Trophoblast cell (in vitro differentiated cells and primary cell): ENCODE data around the gene RAPGEF1.

Experiments
- DNase-seq, 2 donors: peaks; one replicate each; pipeline ENCODE4 v3.0.0-alpha.2; 2016
- H2AFZ ChIP-seq: 2 replicates; pipeline ENCODE4 v1.6.1; 2013; ENCODE audit warnings: low read length, moderate library complexity, mild to moderate bottlenecking; ENCODE audit not compliant: insufficient read depth, poor library complexity
- H2AK5ac ChIP-seq: 2 replicates; pipeline ENCODE4 v1.6.1; 2013; ENCODE audit warnings: mild to moderate bottlenecking, low read length
- H2BK120ac ChIP-seq: 2 replicates; pipeline ENCODE4 v1.6.1; 2013; ENCODE audit warnings: low read length, mild to moderate bottlenecking, moderate library complexity; ENCODE audit not compliant: insufficient read depth, poor library complexity
- H2BK12ac ChIP-seq: 2 replicates; pipeline ENCODE4 v1.6.1; 2013; ENCODE audit warnings: mild to moderate bottlenecking, low read length, moderate library complexity
- H2BK5ac ChIP-seq: 2 replicates; pipeline ENCODE4 v1.6.1; 2013; ENCODE audit warnings: low read length, low read depth, moderate library complexity, mild to moderate bottlenecking; ENCODE audit not compliant: poor library complexity
- H3K14ac ChIP-seq: 2 replicates; pipeline ENCODE4 v1.6.1; 2013; ENCODE audit warnings: mild to moderate bottlenecking, low read length
- H3K18ac ChIP-seq: 2 replicates; pipeline ENCODE4 v1.6.1; 2013; ENCODE audit warnings: mild to moderate bottlenecking, low read length
- H3K23ac ChIP-seq: 2 replicates; pipeline ENCODE4 v1.6.1; 2013; ENCODE audit warnings: low read length
- H3K27ac ChIP-seq: 2 replicates; pipeline ENCODE4 v1.5.1; 2013; ENCODE audit warnings: low read depth, mild to moderate bottlenecking, inconsistent platforms, low read length, moderate library complexity
- H3K27me3 ChIP-seq: 2 replicates; pipeline ENCODE4 v1.6.1; 2013; ENCODE audit warnings: inconsistent platforms, mild to moderate bottlenecking, low read length, moderate library complexity; ENCODE audit not compliant: insufficient read depth
- H3K36me3 ChIP-seq, 2 experiments: 1 replicate in 1 of 2; 2 replicates in 1 of 2; pipeline ENCODE4 v1.6.1; 2013; ENCODE audit warnings: low read length in 2 of 2, mild to moderate bottlenecking in 2 of 2, moderate library complexity in 1 of 2; ENCODE audit not compliant: insufficient read depth in 2 of 2, control insufficient read depth in 1 of 2
- H3K4ac ChIP-seq: 2 replicates; pipeline ENCODE4 v1.6.1; 2013; ENCODE audit warnings: low read depth, mild to moderate bottlenecking, low read length, moderate library complexity
- H3K4me1 ChIP-seq, 2 experiments: 1 replicate in 1 of 2; 2 replicates in 1 of 2; pipeline ENCODE4 v1.6.1; 2013; ENCODE audit warnings: low read length in 2 of 2, mild to moderate bottlenecking in 2 of 2, moderate library complexity in 1 of 2; ENCODE audit not compliant: insufficient read depth in 2 of 2, control insufficient read depth in 1 of 2
- H3K4me2 ChIP-seq: 2 replicates; pipeline ENCODE4 v1.6.1; 2013; ENCODE audit warnings: inconsistent platforms, mild to moderate bottlenecking, low read length, moderate library complexity
- H3K4me3 ChIP-seq: 2 replicates; pipeline ENCODE4 v1.5.1; 2013; ENCODE audit warnings: mild to moderate bottlenecking, low read depth, low read length, inconsistent platforms
- H3K79me1 ChIP-seq: one replicate; pipeline ENCODE4 v1.6.1; 2013; ENCODE audit warnings: low read length
- H3K79me2 ChIP-seq: 2 replicates; pipeline ENCODE4 v1.6.1; 2013; ENCODE audit warnings: low read length, mild to moderate bottlenecking; ENCODE audit not compliant: control insufficient read depth, insufficient read depth, poor library complexity
- H3K9ac ChIP-seq: 2 replicates; pipeline ENCODE4 v1.6.1; 2013; ENCODE audit warnings: mild to moderate bottlenecking, low read length
- H3K9me3 ChIP-seq: 2 replicates; pipeline ENCODE4 v1.6.1; 2013; ENCODE audit warnings: low read depth, mild to moderate bottlenecking, control low read depth, inconsistent platforms, low read length; ENCODE audit not compliant: insufficient read depth
- H4K12ac ChIP-seq: 2 replicates; pipeline ENCODE4 v1.6.1; 2013; ENCODE audit warnings: low read depth, mild to moderate bottlenecking, low read length, moderate library complexity
- H4K8ac ChIP-seq: 2 replicates; pipeline ENCODE4 v1.6.1; 2013; ENCODE audit warnings: low read depth, mild to moderate bottlenecking, low read length, moderate library complexity
- H4K91ac ChIP-seq: one replicate; pipeline ENCODE4 v1.6.1; 2013; ENCODE audit warnings: low read depth, mild to moderate bottlenecking, low read length, moderate library complexity
- WGBS: extraction: QIAGEN DNeasy Blood & Tissue Kit; methylation state at CpG from one replicate; pipeline ENCODE4 v1.1.7; 2013; ENCODE audit warnings: missing lambda C conversion rate; ENCODE audit not compliant: insufficient read length, insufficient coverage; ENCODE audit errors: extremely low coverage; 5-methylcytosine and 5-hydroxymethylcytosine counted together

Gene RAPGEF1

DNA sequence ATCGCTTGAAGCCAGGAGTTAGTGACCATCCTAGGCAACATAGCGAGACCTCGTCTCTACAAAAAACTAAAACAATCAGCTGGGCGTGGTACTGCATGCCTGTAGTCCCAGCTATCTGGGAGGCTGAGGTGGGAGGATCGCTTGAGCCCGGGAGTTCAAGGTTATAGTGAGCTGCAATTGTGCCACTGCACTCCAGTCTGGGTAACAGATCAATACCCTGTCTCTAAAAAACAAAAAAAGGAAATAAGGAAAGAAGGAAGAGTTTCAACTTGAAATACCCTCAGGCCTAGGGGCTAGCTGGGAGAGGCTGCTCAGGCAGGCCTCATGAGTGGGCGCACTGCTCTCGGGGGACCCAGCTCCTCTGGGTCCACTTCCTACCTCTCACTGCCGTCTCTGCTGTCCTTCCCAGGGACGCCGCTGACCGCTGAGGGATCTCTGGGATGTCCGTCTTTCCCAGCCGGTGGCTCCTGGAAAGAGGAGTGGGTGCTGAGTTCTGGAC, 138.1 kb downstream of the RAPGEF1 start:
- Histone ChIP-seq H4K12ac (no peak overlapping the region), H3K23ac (no peak overlapping the region), H3K4me2 (no peak overlapping the region), H3K79me1 (no peaks in the 10 kb centered on the region), H3K27me3 (no peaks in the 10 kb centered on the region), H3K79me2 (no peaks in the 10 kb centered on the region), H3K9me3 (no peaks in the 10 kb centered on the region), H2AFZ (no peak overlapping the region), H2AK5ac (no peak overlapping the region), H3K18ac (no peak overlapping the region), H3K14ac (no peak overlapping the region), H3K4me1 (peaks cover 0 to 2% of the 10 kb centered on the region in 2 experiments), H2BK120ac (no peak overlapping the region), H3K4ac (no peak overlapping the region), H4K8ac (no peak overlapping the region), H3K4me3 (no peak overlapping the region), H3K36me3 (peaks cover 60 to 74% of the 10 kb centered on the region in 2 experiments), H4K91ac (no peak overlapping the region), H3K9ac (no peak overlapping the region), H3K27ac (no peak overlapping the region), H2BK12ac (no peak overlapping the region), H2BK5ac (no peak overlapping the region)
- DNase-seq, result no peak
- WGBS, result no CpG with 5 or more reads among the region's 14 CpGs

DNA sequence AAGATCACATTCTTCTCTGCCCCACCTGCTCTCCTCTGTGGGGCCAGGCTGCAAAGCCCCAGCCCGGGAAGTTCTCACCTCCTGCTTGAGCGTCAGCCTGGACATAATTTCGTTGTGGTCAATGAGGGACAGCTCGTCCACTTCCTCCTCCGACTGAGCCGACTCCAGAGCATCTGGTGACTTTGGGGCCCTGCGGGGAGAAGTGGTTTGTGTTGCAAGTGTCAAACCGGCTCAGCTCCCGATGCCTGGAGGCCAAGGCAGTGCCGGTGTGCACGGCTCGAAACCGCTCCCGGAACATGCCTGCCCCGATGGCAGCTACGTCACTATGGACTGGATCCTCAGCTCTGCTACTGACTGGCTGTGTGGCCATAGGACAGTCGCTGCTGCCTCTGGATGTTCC, 141.8 kb downstream of the RAPGEF1 start:
- H3K9ac ChIP-seq, result no peak overlapping the region
- DNase-seq, result peak; percentile 92 to 95
- H3K36me3 ChIP-seq, result peaks cover 63 to 77% of the 10 kb centered on the region in 2 experiments
- H3K14ac ChIP-seq, result no peak overlapping the region
- H3K79me1 ChIP-seq, result peaks cover 5% of the 10 kb centered on the region
- no peak overlapping the region for H2BK120ac ChIP-seq
- no peak overlapping the region for H2BK5ac ChIP-seq
- H3K4ac ChIP-seq, result no peak overlapping the region
- no peak overlapping the region for H3K4me2 ChIP-seq
- no peak overlapping the region for H3K18ac ChIP-seq
- H3K9me3 ChIP-seq, result no peaks in the 10 kb centered on the region
- H4K91ac ChIP-seq, result no peak overlapping the region
- WGBS, result no CpG with 5 or more reads among the region's 17 CpGs
- no peak overlapping the region for H2AK5ac ChIP-seq
- no peak overlapping the region for H2AFZ ChIP-seq
- H4K12ac ChIP-seq, result no peak overlapping the region
- no peak overlapping the region for H3K23ac ChIP-seq
- H3K79me2 ChIP-seq, result no peaks in the 10 kb centered on the region
- H3K27me3 ChIP-seq, result no peaks in the 10 kb centered on the region
- H3K4me1 ChIP-seq, result peaks cover 10 to 15% of the 10 kb centered on the region in 2 experiments
- H3K27ac ChIP-seq, result no peak overlapping the region
- no peak overlapping the region for H2BK12ac ChIP-seq
- H4K8ac ChIP-seq, result no peak overlapping the region
- no peak overlapping the region for H3K4me3 ChIP-seq

DNA sequence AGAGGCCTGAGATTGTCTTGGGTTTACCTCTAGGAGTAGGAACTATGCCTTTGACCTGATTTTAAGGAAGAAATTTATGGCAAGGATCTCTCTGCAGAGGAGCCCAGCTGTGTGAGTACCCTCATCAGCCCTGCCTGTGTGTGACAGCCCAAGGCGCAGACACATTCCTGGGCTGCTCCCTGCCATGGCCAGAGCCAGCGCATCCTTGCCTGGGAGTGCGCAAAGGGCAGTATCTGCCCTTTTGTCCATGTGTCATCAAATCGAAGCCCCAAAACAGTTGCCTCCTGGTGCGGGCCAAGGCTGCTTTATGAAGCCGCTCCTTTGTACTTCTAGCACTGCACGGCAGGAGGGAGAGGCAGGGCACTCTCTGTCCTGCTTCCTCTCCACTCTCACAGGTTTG, 142.6 kb downstream of the RAPGEF1 start:
- WGBS, result no CpG with 5 or more reads among the region's 7 CpGs
- peak; percentile 83 to 85 for DNase-seq
- H3K4me2 ChIP-seq, result no peak overlapping the region
- no peaks in the 10 kb centered on the region for H3K79me2 ChIP-seq
- H2AFZ ChIP-seq, result no peak overlapping the region
- peaks cover 60 to 73% of the 10 kb centered on the region in 2 experiments for H3K36me3 ChIP-seq
- H3K9ac ChIP-seq, result no peak overlapping the region
- no peaks in the 10 kb centered on the region for H3K9me3 ChIP-seq
- H3K4me3 ChIP-seq, result no peak overlapping the region
- no peak overlapping the region for H2AK5ac ChIP-seq
- H4K91ac ChIP-seq, result no peak overlapping the region
- peak overlapping the region; percentile 11 for H2BK12ac ChIP-seq
- H3K23ac ChIP-seq, result no peak overlapping the region
- H3K4ac ChIP-seq, result no peak overlapping the region
- no peak overlapping the region for H2BK5ac ChIP-seq
- no peak overlapping the region for H2BK120ac ChIP-seq
- peaks cover 12 to 17% of the 10 kb centered on the region in 2 experiments for H3K4me1 ChIP-seq
- H3K18ac ChIP-seq, result no peak overlapping the region
- no peak overlapping the region for H4K8ac ChIP-seq
- no peak overlapping the region for H3K14ac ChIP-seq
- H4K12ac ChIP-seq, result no peak overlapping the region
- no peaks in the 10 kb centered on the region for H3K27me3 ChIP-seq
- peaks cover 8% of the 10 kb centered on the region for H3K79me1 ChIP-seq
- no peak overlapping the region for H3K27ac ChIP-seq

DNA sequence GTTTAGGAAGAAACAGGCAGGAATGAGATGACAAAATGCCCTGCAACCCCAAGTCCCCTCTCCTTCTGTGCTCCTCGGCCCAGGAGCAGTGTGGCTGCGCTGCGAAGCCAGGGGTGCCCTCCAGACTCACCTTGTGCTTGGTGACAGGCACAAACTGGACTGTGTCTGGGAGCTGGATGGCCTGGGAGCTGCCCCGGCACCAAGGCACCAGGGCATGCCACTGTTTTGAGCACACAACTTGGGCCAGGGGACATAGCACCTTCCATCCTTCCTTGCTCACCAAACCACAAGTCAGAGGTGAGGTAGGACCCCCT, 143.5 kb downstream of the RAPGEF1 start:
- H3K4me3 ChIP-seq, result no peak overlapping the region
- peak overlapping the region; percentile 29 for H3K14ac ChIP-seq
- peak overlapping the region; percentile 9 for H3K27ac ChIP-seq
- no peak overlapping the region for H2BK5ac ChIP-seq
- H3K4me1 ChIP-seq, result peaks cover 19 to 25% of the 10 kb centered on the region in 2 experiments
- H2AK5ac ChIP-seq, result no peak overlapping the region
- DNase-seq, result no peak
- H3K27me3 ChIP-seq, result no peaks in the 10 kb centered on the region
- no peaks in the 10 kb centered on the region for H3K9me3 ChIP-seq
- no CpG with 5 or more reads among the region's 4 CpGs for whole genome bisulfite sequencing
- no peak overlapping the region for H3K23ac ChIP-seq
- H3K4ac ChIP-seq, result no peak overlapping the region
- no peak overlapping the region for H3K9ac ChIP-seq
- H3K79me1 ChIP-seq, result peaks cover 14% of the 10 kb centered on the region
- H2AFZ ChIP-seq, result no peak overlapping the region
- no peak overlapping the region for H4K91ac ChIP-seq
- no peak overlapping the region for H4K8ac ChIP-seq
- H3K4me2 ChIP-seq, result no peak overlapping the region
- H2BK120ac ChIP-seq, result no peak overlapping the region
- H4K12ac ChIP-seq, result no peak overlapping the region
- peak overlapping the region; percentile 19 for H2BK12ac ChIP-seq
- H3K18ac ChIP-seq, result no peak overlapping the region
- H3K79me2 ChIP-seq, result no peaks in the 10 kb centered on the region
- H3K36me3 ChIP-seq, result peaks cover 60 to 72% of the 10 kb centered on the region in 2 experiments
